EL (cell line): Measurements from ENCODE around the gene PDZD4.
A peak's percentile ranks its signal among the peaks of the same experiment; 100 is the strongest.

Experiments used
- DNase-seq: peaks from one replicate; pipeline ENCODE4 v3.0.0-alpha.2; 2016

Gene PDZD4

DNA sequence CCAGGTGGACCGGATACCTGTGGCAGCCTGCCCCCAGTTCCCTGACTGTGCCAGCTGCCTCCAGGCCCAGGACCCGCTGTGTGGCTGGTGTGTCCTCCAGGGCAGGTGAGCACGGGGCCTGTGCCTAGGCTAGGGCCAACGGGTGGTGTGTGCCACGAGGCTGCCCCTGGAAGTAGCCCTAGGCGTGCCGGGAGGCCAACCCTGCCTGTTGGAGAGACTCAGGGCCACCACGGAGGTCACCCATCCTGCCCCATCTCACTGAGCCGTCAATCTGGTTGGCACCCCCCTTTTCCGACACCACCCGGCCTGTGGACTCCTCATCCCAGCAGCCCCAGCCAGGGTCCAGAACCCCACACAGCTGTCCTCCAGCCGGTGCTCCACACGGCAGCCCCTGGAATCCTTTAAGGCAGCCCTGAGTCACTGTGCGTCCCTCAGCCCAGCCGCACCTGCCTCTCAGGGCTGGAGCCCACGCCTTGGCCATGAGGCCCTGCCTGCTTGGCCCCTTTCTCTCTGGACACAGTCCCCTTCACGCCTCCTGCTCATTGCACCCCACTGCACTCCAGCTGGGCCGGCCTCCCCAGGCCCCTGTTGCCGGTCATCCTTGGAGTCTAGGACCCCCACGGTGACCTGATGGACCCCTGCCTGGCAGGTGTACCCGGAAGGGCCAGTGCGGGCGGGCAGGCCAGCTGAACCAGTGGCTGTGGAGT lies 61.0 kb downstream of the PDZD4 start:
- no peak for DNase-seq

DNA sequence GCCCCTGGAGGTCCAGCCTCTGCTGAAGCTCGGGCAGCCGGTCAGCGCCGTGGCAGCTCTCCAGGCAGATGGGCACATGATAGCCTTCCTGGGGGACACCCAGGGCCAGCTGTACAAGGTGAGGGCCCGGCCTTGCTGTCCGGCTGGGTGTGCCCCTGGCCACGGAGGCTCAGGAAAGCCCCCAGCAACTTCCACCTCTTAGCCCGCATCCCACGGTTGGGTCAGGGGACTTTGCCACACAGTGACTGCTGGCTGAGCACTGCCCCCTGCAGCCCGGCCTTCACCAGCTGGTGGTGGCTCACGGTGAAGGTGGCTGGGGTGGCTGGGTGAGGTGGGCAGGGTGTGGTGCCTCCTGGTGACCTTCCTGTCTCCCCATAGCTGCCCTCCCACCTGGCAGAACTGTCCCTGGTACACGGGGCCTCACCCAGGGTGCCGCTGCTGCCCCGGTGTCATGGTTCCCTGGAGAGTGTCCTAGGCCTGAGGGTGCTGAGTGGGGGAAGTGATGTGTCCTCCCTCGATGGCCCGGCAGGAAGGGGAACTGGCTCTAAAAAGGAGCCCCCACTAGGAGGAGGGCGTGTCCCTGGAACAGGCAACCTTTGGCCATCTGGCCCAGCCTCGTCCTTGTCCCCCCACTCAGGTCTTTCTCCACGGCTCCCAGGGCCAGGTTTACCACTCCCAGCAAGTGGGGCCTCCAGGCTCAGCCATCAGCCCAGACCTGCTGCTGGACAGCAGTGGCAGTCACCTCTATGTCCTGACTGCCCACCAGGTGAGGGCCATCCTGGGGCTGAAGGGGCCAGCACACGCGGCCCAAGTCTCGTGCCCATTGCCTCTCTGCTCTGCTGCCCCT lies 61.8 kb downstream of the PDZD4 start:
- DNase-seq: no peak

DNA sequence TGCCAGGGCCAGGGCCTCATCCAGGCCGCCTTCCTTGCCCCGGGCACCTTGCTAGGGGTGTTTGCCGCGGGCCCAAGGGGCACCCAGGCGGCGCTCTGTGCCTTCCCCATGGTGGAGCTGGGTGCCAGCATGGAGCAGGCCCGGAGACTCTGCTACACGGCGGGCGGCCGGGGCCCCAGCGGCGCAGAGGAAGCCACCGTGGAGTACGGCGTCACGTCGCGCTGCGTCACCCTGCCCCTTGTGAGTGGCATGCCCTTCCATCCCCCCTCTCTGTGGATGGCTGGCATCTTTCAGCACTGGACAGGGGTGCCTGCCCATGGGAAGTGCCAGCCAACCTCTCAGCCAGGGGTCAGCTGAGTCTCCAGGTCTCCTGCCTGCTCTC lies 62.7 kb downstream of the PDZD4 start:
- DNase-seq: no peak

DNA sequence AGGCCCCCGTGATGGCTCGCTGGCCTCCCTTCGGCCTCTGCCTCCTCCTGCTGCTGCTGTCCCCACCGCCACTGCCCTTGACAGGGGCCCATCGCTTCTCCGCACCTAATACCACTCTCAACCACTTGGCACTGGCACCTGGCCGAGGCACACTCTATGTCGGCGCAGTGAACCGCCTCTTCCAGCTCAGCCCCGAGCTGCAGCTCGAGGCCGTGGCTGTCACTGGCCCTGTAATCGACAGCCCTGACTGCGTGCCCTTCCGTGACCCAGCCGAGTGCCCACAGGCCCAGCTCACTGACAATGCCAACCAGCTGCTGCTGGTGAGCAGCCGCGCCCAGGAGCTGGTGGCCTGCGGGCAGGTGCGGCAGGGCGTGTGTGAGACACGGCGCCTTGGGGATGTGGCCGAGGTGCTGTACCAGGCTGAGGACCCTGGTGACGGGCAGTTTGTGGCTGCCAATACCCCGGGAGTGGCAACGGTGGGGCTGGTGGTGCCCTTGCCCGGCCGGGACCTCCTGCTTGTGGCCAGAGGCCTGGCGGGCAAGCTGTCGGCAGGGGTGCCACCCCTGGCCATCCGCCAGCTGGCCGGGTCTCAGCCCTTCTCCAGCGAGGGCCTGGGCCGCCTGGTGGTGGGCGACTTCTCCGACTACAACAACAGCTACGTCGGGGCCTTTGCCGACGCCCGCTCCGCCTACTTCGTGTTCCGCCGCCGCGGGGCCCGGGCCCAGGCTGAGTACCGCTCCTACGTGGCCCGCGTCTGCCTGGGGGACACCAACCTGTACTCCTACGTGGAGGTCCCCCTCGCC lies 63.3 kb downstream of the PDZD4 start:
- DNase-seq: no peak

DNA sequence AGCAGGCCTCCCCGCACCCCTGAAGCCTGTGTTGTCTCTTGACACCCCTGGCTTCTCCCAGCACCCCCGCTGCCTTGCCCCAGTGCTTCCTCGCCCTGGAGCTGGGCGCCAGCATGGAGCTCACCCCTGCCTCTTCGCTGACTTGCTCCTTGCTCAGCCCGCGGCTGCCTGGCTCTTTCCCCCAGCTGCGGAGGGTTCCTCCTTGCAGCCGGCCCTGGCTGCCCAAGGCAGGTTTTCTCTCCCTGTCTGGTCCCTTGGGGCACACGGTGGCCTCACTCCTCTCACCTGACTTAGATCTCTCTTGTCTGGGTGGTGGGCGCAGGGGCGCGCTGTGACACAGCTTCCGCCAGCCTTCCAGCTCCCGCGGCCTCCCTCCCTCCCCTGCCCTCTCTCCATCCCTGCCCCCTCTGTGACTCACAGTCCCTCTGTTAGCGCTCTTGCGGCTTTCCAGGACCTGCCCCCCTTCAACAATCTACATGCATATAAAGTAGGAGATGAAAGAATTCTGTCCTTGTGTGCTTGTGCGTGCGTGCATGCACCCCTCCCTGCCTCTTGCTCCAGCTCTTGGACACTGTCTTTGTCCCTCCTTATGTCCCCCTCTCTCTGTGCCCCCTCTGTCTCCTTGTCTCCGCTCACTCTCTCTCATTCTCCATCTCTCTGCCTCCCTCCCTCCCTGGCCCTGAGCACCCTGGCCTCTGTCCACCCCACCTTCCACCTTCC lies 64.1 kb downstream of the PDZD4 start:
- peak; percentile 80 for DNase-seq

DNA sequence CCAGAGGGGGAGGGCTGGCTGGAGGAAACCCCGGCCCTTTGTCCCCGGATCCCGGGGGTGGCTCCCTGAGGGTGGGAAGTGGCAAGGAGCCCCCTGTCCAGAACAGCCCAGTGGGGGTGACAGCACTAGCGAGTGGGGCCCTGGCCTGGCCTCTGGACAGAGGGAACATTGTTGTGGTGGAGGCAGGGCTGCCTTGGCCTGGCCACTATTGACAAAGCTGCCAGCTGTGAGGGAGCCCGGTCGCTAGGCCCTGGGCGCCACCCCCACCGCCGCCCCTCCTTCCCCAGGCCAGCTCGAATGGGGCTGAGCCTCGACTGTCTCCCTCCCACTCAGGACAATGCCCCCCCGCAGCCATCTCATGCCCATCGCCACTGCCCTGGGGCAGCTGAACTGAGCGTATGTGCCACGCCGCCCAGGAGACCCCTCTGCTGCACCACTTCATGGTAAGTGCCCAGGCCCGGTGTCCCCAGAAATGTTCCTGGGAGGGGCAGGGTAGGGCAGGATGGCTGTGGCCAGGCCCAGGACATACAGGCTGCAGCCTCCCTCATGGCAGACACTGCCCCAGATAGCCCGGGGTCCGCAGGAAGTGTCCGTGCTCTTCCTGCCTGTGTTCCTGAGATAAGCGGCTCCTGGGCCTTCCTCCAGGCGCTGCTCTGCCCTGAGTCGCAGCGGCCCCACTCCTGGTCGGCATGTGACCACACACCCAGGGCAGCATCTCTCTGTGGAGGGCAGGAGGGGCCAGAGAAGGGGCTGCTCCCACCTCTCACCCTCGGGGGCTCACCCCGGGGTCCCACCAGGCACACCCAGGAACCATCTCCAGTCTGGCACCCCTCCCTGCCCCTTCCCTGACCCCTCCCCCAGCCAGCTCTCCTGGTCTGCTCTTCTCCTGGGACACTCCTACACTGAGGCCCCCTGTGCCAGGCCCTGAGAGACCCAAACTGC lies 64.9 kb downstream of the PDZD4 start:
- peak; percentile 42 for DNase-seq

DNA sequence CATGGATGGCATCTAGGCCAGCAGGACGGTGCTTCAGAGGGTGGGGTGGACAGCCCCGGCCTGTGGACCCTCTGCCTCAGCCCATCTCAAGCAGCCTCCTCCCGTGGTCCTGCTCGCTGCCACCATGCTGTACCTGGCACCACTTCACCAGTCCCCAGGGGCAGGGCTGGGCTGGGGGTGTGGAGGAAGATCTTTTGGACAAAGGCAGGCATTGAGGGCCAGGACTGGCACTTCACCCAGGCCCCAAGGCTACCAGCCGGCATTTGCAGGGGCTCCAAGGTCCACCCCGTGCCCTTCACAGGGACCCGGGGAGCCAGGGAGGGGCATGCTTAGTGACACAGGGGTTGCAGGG lies 65.6 kb downstream of the PDZD4 start:
- no peak for DNase-seq

DNA sequence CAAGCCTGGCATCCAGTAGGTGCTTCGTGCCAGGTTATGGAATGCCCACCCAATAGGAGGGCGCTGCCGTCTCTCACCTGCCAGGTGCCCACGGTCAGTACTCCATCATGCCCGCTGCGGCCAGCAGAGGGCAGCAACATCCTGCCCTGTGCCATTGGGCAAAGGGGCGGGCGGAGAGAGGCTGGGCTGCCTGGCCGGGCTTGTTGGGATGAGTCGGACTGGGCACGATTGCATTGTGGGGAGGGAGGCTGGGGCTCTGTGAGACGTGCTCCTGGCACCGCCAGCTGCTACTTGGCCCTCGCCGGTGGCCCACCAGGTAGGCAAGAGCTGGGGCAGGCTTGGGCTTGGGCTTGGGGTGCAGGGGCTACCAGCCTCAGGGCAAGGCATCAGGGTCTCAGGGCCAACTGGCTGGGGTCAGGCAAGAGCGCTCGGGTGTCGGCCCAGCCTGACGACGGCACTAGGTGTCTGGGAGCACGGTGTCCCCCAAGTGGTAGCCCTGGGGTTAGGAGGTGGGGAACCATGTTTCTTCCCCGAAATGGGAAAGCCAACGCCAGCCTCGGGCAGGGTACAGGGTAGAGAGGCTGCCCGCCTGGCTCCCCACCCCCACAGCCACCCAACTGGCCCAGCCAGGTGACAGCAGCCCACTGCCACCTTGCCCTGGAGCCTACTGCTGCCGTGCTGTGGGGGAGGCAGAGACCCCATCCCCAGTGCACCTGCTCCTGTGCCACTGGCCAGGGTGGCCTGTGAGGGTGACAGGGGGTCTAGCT lies 66.2 kb downstream of the PDZD4 start, which contains the start of gene PLXNB3:
Gene PLXNB3 (plus strand): TSS at position 261 of the 767 bp plus-strand sequence. CDS start 1,287 bp downstream, outside the sequence.
- DNase-seq: peak; percentile 74

DNA sequence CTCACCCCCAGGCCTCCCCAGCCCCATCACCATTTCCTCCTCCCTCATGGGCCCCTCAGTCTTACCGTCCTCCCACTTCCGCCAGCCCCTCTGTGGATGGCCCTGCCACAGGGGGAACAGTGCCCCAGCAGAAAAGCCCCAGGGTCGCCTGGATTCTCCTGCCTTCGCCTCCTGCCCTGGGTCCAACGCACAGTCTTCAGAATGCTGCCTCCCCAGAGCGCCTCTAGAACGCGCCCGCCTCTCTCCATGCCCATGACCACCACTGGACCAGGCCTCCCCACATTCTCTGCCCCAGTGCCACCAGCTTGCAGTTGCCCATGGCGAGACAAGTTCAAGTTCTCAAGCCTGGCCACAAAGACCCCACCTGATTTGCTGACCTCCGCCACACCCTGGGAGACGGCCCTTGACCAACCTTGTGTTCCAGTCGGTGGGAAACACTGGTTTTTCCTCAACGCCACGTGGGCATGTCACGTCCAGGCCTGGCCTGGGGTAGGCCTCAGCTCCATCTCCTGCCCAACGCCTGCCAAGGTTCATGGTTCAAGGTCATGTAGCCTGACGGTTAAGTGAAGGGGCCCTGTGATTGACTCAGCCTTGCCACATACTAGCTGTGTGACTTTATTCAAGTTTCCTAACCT lies 66.9 kb downstream of the PDZD4 start:
- no peak for DNase-seq

DNA sequence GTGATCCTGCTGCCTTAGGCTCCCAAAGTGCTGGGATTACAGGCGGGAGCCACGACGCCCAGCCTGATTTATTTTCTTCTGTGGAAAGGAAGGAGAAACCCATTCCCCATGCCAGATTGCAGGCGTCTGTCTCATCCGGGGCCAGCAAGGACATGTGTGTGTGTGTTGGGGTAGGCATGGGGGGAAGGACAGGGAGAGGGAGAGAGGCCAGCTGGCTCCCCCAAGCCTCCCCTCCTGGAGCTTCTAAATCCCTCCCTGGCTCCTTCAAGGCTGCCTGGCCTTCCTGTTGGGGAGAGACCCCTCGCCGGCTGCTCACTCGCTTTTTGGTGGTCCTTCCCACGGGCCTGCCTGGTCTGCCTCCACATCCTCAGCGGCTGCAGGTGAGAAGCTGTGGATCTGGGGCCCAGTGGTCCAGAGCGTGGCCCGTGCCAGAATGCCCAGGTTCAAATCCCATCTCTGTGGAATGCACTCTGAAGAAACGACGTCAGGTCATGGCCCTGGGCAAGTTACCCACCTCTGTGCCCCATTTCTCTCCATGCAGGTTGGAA lies 67.6 kb downstream of the PDZD4 start:
- DNase-seq: no peak

DNA sequence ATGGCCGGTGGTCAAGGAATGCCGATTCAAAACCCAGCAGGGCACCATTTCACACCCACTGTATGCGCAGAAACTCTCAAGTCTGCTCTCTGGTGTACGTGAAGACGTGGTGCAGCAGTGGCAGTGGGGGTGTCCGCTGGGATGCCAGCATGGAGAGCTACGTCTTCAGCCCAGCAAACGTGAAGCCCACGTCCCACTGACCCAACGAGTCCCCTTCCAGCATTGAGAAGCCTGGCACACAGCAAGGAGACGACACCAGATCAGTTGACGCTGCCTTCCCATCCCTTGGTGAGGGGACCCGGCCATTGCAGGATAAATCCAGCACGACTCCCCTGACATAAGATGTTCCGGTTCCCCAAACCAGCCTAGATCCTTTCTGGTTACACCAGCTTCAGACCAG lies 68.5 kb downstream of the PDZD4 start:
- no peak for DNase-seq

DNA sequence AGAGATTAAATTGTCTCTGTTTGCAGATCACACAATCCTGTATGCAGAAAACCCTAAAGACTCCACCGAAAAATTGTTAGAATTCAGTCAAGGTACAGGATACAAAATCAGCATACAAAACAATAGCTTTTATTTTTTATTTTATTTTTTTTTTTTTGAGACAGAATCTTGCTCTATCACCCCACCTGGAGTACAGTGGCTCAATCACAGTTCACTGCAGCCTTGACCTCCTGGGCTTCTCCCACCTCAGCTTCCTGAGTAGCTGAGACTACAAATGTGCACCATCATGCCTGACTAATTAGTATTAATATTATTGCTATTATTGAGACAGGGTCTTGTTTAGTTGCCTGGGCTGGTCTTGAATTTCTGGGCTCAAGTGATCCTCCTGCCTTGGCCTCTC lies 75.2 kb downstream of the PDZD4 start:
- no peak for DNase-seq
